WERI-Rb-1 (cell line): ENCODE data around the gene ZNF774.

Experiments used
- DNase-seq: peaks from one replicate; pipeline ENCODE4 v3.0.0-alpha.2; 2020
- H3K27ac ChIP-seq: fragments of 250-450 bp; sonication (Bioruptor Pico); 2 replicates; pipeline ENCODE4 v1.5.1; 2020; ENCODE audit warnings: mild to moderate bottlenecking, moderate library complexity
- H3K27me3 ChIP-seq: fragments of 250-450 bp; sonication (Bioruptor Pico); 2 replicates; pipeline ENCODE4 v1.5.1; 2021; ENCODE audit warnings: mild to moderate bottlenecking, low read depth, moderate library complexity; ENCODE audit not compliant: insufficient read depth, severe bottlenecking
- H3K36me3 ChIP-seq: fragments of 250-450 bp; sonication (Bioruptor Pico); 2 replicates; pipeline ENCODE4 v1.5.1; 2020; ENCODE audit warnings: mild to moderate bottlenecking, moderate library complexity
- H3K4me3 ChIP-seq: 2 replicates; pipeline ENCODE4 v1.5.1; 2011; ENCODE audit warnings: low read depth, mild to moderate bottlenecking, control low read depth, low read length
- H3K9me3 ChIP-seq: fragments of 250-450 bp; sonication (Bioruptor Pico); 2 replicates; pipeline ENCODE4 v1.5.1; 2021; ENCODE audit warnings: mild to moderate bottlenecking, moderate library complexity; ENCODE audit not compliant: severe bottlenecking
- TF ChIP-seq, protein P1 (sequence below): IDR thresholded peaks from 2 replicates; pipeline ENCODE4 v1.5.1; 2011; ENCODE audit warnings: low read depth, mild to moderate bottlenecking, control low read depth, inconsistent platforms, low read length

The ZNF774 gene

DNA sequence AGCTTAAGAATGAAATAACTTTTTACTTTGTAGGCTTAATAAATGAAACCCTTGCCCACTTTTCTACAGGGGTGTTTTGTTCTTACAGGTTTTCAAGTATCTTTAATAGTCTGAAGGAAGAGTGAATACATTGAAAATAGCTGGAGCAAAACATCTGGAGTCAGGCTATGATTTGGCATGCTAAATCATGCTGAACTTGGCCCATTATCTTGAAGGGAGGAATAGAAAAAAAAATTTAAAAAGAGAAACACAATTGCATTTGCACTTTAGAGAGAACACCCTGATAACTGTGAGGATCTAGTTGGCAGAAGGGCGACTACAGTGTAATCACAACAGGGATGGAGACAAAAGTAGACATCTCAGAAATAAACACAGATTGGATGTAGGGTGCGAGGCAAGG lies 34.1 kb downstream of the ZNF774 start:
- DNase-seq, result no peak
- H3K27ac ChIP-seq, result no peak overlapping the region
- TF ChIP-seq, protein P1, sequence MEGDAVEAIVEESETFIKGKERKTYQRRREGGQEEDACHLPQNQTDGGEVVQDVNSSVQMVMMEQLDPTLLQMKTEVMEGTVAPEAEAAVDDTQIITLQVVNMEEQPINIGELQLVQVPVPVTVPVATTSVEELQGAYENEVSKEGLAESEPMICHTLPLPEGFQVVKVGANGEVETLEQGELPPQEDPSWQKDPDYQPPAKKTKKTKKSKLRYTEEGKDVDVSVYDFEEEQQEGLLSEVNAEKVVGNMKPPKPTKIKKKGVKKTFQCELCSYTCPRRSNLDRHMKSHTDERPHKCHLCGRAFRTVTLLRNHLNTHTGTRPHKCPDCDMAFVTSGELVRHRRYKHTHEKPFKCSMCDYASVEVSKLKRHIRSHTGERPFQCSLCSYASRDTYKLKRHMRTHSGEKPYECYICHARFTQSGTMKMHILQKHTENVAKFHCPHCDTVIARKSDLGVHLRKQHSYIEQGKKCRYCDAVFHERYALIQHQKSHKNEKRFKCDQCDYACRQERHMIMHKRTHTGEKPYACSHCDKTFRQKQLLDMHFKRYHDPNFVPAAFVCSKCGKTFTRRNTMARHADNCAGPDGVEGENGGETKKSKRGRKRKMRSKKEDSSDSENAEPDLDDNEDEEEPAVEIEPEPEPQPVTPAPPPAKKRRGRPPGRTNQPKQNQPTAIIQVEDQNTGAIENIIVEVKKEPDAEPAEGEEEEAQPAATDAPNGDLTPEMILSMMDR, result no peak

DNA sequence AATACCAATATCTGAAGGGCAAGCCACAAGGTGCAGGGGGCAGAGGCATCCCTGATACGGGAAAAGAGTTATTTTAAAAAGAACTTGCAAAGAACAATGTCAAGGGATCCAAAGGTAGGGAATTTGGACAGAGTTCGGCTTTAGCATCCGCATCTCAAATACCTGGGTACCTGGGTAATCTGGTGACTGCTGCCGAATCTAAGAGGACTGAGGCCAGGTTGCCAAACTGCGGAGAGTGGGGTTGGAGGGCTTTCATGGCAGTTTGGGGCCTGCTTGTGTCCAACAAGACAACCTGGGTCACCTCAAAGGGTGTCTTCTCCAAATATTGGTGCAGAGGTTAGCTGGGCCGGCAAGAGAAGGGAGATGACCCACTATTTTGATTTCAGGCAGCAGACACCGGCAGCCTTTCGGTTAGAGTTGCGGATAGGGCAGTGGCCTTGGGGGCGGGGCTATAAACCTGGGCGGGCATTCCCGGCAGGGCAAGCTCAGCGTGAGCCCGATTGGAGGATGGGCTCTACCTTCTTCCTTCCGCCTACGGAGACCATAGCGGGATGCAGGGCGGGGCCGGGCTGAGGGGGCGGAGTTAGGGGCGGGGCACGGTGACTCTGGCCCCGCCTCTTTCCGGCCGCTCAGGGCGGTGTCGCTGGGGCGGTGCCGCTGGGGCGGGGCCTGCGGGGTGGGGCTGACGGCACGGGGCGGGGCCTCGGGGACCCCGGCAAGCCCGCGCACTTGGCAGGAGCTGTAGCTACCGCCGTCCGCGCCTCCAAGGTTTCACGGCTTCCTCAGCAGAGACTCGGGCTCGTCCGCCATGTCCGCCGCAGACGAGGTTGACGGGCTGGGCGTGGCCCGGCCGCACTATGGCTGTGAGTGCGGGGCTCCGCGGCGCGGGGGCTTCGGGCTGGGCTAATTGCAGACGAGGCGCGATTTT lies 35.7 kb downstream of the ZNF774 start, which contains the start of gene IQGAP1:
Gene IQGAP1, plus strand, starts transcription at position 709 of the 928 bp plus-strand sequence. Its CDS starts 100 bp downstream, at position 809.
- Histone ChIP-seq H3K4me3 (peak within 1 kb of the TSS; percentile 72), H3K27ac (peak within 1 kb of the TSS; percentile 88), H3K9me3 (no peaks in the 10 kb centered on the region), H3K36me3 (peaks cover 19% of the 10 kb centered on the region), H3K27me3 (no peaks in the 10 kb centered on the region)
- peak; percentile 97 for DNase-seq
- TF ChIP-seq, protein P1, result no peak

More for the DNA sequence above, 34.1 kb downstream of the ZNF774 start:
- Histone ChIP-seq H3K36me3 (peaks cover 10% of the 10 kb centered on the region), H3K4me3 (no peak overlapping the region), H3K27me3 (no peaks in the 10 kb centered on the region), H3K9me3 (no peaks in the 10 kb centered on the region)

DNA sequence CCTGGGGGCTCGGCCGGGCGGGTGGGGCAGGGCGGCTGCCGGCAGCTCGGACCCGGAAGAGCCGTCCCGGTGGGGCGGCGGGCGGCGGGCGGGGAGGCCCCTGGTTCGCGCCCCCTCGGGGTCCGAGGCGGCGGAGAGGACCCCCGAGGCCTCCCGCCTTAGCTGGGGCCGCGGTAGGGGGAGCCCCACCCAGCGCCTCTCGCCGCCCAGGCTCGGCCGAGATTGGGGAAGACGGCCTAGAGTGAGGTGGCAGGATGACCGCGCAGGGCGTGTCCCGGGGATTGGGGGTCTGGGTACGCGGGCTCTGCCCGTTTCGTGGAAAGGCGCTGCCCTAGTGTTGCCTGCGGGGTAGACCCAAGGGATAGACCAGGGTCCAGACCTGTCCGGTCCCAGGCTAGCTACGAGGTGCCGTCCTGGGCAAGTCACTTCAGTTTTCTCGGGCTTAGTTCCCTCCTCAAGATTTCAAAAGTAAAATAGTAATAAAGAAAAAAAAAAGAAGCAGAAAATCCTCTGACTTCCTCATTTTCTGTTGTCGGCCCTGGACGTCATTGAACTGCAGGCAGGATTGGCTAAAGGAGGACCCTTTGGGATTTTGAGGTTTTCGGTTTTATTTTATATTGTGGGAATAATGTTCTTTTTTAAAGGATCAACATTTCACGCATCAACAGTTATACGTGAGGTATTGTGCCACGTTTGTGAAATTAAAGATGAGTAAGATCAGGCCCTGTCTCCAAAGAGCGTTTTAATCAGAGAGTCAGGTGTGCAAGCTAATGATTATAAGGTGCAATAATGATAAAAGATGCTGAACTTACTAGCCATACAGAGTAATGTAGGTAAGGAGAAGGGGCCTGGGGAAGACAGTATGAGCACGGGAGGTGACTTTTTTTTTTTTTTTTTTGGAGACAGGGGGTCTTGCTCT lies 36.6 kb downstream of the ZNF774 start:
- DNase-seq, result peak; percentile 46
- Histone ChIP-seq H3K4me3 (peak overlapping the region; percentile 72), H3K27ac (peak overlapping the region; percentile 88), H3K9me3 (no peaks in the 10 kb centered on the region), H3K36me3 (peaks cover 19% of the 10 kb centered on the region), H3K27me3 (no peaks in the 10 kb centered on the region)
- TF ChIP-seq, protein P1, result no peak

DNA sequence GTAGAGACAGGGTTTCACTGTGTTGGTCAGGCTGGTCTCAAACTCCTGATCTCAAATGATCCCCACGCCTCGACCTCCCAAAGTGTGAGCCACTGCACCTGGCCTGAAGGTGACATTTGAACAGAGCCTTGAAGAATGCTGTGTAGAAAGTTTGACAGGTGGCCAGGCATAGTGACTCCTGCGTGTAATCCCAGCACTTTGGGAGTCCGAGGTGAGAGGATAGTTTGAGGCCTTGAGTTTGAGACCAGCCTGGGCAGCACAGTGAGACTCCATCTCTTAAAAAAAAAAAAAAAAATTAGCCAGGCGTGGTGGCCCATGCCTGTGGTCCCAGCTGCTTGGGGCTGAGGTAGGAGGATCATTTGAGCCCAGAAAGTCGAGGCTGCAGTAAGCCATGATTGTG lies 37.4 kb downstream of the ZNF774 start:
- TF ChIP-seq, protein P1, result no peak
- H3K4me3 ChIP-seq, result no peak overlapping the region

DNA sequence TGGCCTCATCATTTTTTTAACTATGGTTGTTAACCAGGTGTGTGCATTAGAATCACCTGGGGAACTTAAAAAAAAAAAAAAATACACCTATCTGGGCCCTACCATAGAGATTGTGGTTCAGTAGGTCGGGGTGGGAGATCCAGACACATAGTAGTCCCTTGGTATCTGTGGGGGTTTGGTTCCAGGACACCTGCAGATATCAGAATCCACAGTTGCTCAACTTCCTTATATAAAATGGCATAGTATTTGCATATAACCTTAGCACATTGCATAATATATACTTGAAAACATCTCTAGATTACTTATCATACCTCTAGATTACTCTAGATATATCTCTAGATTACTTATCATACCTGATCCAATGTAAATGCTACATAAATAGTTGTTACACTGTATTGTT lies 41.0 kb downstream of the ZNF774 start:
- peaks cover 19% of the 10 kb centered on the region for H3K36me3 ChIP-seq
- H3K9me3 ChIP-seq, result no peaks in the 10 kb centered on the region
- H3K27ac ChIP-seq, result no peak overlapping the region
- H3K4me3 ChIP-seq, result no peak overlapping the region
- TF ChIP-seq, protein P1, result no peak
- H3K27me3 ChIP-seq, result no peaks in the 10 kb centered on the region
- no peak for DNase-seq

More for the DNA sequence above, 37.4 kb downstream of the ZNF774 start:
- Histone ChIP-seq H3K27ac (no peak overlapping the region), H3K36me3 (peaks cover 19% of the 10 kb centered on the region), H3K27me3 (no peaks in the 10 kb centered on the region), H3K9me3 (no peaks in the 10 kb centered on the region)
- DNase-seq, result no peak
